DMS114 treated with DMSO at 0.1 percent for 48 hours (cell line): ENCODE results near the gene KIF5C.

ENCODE experiments used
- DNase-seq: peaks from one replicate; lab custom pipeline; 2025; ENCODE audit not compliant: unreplicated experiment; lab: John Stamatoyannopoulos, UW

KIF5C gene

GRCh38 chr2:149012545-149012944 is 137.5 kb downstream of the KIF5C start:
- DNase-seq = no peak

- DNase-seq = no peak
These were observed 140.5 kb downstream of the KIF5C start for GRCh38 chr2:149015501-149015900.

- DNase-seq = no peak
These were observed 141.0 kb downstream of the KIF5C start for GRCh38 chr2:149015926-149016563.

- DNase-seq = peak; percentile 28
These were observed 142.3 kb downstream of the KIF5C start for GRCh38 chr2:149017116-149017985.

GRCh38 chr2:149018981-149019380 is 144.0 kb downstream of the KIF5C start:
- DNase-seq = no peak

GRCh38 chr2:149019768-149020167 is 144.7 kb downstream of the KIF5C start:
- DNase-seq = no peak

GRCh38 chr2:149020432-149020851 is 145.4 kb downstream of the KIF5C start:
- DNase-seq = no peak

- no peak for DNase-seq
These were observed 146.3 kb downstream of the KIF5C start for GRCh38 chr2:149021271-149021719.

GRCh38 chr2:149021761-149022160 is 146.7 kb downstream of the KIF5C start:
- no peak for DNase-seq

- no peak for DNase-seq
These were observed 148.1 kb downstream of the KIF5C start for GRCh38 chr2:149023091-149023490.

GRCh38 chr2:149027590-149028250 is 152.7 kb downstream of the KIF5C start:
- no peak for DNase-seq

GRCh38 chr2:149028377-149028776 is 153.3 kb downstream of the KIF5C start:
- DNase-seq = no peak

GRCh38 chr2:149028891-149029290 is 153.9 kb downstream of the KIF5C start:
- no peak for DNase-seq

GRCh38 chr2:149029307-149029965 is 154.4 kb downstream of the KIF5C start:
- DNase-seq = no peak

- DNase-seq = no peak
These were observed 156.4 kb downstream of the KIF5C start for GRCh38 chr2:149031396-149031795.

GRCh38 chr2:149033716-149034115 is 158.7 kb downstream of the KIF5C start:
- no peak for DNase-seq

- no peak for DNase-seq
These were observed 159.4 kb downstream of the KIF5C start for GRCh38 chr2:149034406-149034805.

- no peak for DNase-seq
These were observed 161.7 kb downstream of the KIF5C start for GRCh38 chr2:149036507-149037293.

GRCh38 chr2:149037851-149038250 is 162.8 kb downstream of the KIF5C start:
- DNase-seq = no peak

GRCh38 chr2:149038442-149039212 is 163.6 kb downstream of the KIF5C start, which contains the start of gene LYPD6B:
Gene LYPD6B (plus strand): TSS chr2:149038699. CDS start chr2:149130949, 92,250 bp downstream.
- DNase-seq = no peak
